SIG-M5 treated with dmso at 0.1 percent for 504 hours (cell line): ENCODE measurements around the gene PIK3C3.
"Not testable (repeated sequence)": the region's sequence is repeated elsewhere in the genome, so short reads cannot be mapped to it uniquely, and the experiment has no call there.

Experiments
- DNase-seq: peaks from one replicate; lab custom pipeline; 2025; ENCODE audit not compliant: unreplicated experiment; lab: John Stamatoyannopoulos, UW

The PIK3C3 gene

DNA sequence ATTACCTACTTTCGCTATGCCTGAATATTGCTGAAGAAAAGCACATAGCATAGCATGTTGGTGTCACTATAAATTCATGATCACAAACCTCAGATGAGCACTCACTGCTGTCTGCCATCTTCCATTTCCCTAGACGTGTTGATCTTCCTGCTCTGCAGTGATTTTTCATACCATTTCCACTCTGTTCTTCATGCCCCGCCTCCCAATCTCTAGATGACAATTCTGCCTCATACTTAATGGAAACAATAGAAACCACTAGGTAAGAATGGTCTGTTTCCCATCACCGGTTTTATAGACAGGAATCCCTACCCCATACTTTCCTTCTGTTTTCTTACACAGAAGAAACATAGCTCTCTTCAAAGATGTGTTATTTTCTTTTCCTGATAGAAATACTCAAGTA is 63.8 kb downstream of the PIK3C3 start:
- no peak for DNase-seq

GRCh38 chr18:42024131-42024530 is 69.1 kb downstream of the PIK3C3 start:
- no peak for DNase-seq

DNA sequence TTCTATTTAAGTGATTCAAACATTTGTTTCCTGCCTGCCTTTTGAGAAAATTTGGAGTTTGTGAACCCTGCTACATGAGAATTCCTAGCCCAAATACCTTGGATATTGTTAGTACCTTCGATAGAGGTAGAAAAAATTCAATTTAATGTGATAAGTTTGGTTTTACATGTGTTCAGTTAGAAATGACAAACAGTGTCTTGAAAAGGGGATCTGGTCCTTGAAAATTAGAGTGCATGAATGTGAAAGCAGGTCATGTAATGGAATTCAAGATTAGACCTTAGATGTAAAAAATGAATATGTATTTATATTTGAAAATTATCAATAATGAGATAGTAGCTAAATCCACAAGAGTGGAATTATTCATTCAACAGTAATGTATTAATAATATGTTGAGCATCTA is 70.5 kb downstream of the PIK3C3 start:
- no peak for DNase-seq

DNA sequence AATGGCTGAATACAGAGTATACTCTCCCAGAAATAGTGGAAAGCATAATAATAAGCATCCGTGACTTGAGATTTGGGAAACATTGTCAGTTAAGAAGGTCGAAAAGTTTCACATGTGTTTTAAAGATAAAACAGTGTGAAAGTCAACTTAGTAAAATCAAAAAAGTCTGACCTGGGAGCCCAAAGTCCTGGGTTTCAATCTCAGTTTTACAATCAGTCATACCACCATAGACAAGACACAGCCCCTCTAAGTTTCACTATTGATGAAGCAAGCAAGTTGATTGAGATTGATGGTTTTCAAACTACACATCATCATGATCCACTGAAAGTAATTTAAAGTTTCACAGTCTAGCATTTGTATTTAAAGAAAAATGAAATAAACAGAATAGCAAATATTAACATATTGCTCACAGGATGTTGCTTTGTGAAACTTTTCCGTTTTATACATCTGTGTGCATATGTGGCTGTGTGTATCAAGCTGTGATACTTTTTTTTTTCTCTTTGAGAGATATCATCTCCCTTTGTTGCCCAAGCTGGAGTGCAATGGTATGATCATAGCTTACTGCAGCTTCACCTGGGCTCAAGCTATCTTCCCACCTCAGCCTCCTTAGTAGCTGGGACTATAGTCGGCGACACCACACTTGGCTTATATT is 71.1 kb downstream of the PIK3C3 start:
- no peak for DNase-seq

GRCh38 chr18:42028247-42028832 is 73.3 kb downstream of the PIK3C3 start:
- DNase-seq = peak; percentile 34

DNA sequence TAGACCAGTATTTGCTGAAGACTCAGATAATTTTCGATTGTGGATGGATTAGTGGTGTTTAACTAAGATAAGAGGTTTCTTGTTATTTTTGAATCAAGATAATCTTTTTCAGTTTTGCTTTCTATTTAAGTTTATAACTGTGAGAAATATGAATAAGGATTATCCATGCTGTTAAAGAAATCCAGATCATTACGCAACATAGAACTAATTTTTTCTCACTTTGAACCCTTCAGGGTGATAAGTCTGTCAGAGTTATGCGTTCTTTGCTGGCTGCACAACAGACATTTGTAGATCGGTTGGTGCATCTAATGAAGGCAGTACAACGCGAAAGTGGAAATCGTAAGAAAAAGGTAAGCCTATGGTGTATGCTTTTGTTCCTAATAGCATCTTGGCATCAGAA is 74.1 kb downstream of the PIK3C3 start:
- DNase-seq = no peak

GRCh38 chr18:42030586-42031182 is 75.7 kb downstream of the PIK3C3 start:
- DNase-seq = peak; percentile 2

DNA sequence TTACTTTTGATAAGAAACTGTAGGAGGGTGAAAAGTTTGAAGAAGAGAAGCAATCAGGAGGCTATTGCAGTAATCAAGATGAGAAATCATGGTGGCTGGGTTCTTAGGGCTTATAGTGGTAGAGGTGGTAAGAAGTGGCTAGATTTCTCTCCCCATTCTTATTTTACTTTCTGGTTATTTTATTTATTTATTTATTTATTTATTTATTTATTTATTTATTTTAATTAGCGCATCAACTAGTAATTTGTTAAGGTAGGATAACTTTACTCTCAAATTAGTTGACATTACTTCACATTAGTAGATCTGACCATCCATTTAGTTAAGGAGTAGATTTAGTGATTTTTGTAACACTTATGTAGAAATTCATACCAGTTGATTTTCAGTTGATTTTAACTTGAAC is 77.4 kb downstream of the PIK3C3 start:
- no peak for DNase-seq

DNA sequence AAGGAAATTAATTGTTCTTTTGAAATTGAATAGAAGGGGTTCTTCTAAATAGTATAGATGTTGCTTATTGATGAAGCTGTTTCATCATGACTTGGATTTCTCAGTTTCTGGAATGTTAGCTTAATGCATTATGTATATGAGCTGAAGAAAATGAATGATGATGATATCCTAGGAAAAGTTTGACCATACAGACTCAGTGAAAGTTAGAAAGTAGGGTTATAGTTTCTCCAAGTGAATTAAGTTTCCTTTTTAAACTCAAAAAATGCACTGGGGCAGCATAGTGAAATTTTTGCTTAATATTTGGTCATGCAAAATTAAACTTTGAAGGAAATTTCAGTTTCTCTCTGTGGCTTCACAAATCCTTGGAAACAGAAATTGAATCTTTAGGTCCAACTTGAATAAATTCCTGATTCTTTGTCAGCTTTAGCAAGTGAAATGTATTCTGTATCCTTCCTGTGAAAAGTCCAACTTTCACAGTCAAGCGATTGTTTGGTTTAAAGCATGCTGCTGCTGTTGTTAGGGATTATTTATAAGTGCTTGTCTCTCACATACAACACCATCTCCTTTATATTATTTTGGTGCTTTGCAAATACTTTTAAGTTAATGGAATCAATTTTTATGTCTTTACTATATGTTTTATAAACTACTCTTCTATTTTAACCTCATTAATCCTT is 78.2 kb downstream of the PIK3C3 start:
- no peak for DNase-seq

- no peak for DNase-seq
Observed at GRCh38 chr18:42038936-42039335, 83.9 kb downstream of the PIK3C3 start.

DNA sequence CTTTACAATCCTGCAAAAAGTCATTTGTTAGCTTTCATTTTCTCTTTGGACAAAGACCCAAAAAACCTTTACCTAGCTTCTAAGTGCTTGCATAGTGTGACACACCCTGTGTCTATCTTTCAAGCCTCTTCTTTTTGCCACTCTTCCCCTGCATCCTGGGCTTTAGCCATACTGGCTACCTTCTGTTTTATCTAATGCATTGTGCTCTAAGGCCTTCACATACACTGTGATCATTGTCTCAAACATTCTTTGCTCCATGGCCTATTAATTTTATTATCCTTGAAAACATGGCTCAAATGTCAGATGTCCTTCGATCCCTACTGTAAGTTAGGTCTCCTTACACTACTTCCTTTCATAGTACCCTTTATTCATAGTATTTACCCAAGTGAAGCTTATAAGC is 84.4 kb downstream of the PIK3C3 start:
- no peak for DNase-seq

GRCh38 chr18:42041793-42042192 is 86.8 kb downstream of the PIK3C3 start:
- DNase-seq = no peak

DNA sequence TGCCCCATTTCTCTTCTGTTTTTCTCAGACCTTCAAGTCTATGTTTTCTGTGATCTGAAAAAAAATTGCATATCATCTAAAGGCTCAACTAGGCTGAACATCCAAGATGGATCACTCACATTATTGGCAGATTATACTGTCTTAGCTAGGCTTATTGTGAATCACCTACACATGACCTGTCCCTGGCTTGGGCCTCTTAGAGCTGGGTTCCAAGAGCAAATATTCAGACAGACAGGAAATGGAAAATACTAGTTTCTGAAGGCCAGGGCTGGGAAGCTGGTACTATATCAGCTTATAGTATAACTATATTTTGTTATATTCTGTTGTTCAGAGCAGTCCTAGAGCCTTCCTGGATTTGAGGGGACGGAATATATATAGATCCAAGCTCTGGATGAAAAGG is 90.3 kb downstream of the PIK3C3 start:
- DNase-seq = no peak

DNA sequence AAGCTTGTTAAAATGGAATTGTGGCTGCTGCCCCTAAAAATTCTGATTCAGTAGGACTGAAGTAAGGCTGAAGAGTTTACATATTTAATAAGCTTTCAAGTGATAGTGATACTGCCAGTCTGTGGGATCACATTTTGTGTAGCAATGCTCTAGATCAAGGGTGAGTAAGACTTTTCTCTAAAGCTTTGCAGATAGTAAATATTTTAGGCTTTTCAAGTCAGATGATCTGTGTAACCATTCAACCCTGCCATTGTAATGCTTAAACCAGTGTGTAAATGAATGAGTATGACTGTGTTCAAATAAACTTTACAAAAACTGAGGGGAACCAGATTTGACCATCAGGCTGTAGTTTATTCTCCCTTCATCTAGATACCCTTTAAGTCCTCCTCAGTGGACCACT is 92.7 kb downstream of the PIK3C3 start:
- DNase-seq = no peak

GRCh38 chr18:42048158-42048557 is 93.1 kb downstream of the PIK3C3 start:
- DNase-seq = peak; percentile 71

DNA sequence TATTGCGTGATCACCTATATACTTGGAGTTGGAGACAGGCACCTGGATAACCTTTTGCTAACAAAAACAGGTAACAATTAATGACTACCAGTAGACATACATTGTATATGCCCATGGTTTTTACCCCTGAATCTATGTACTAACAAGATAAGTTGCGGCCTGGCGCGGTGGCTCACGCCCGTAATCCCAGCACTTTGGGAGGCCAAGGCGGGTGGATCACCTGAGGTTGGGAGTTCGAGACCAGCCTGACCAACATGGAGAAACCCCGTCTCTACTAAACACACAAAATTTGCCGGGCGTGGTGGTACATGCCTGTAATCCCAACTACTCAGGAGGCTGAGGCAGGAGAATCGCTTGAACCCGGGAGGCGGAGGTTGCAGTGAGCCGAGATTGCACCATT is 94.5 kb downstream of the PIK3C3 start:
- not testable (repeated sequence) for DNase-seq

DNA sequence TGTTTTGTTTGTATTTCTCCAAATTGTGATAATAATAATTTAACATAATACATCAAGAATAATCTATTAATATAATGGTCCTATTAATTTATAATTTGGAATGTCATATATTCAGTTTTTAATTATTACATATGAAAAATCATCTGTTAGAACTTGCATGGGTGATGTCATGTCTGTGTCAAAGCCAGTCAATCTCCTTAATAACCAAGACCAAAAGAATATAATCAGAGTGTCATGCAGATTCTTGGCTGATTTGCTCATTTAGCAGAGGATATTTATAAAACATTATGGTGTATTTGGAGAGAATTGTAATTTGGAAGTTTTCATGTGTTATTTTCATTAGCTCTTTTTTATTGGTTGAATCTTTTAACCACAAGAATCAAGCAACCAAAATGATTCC is 96.4 kb downstream of the PIK3C3 start:
- DNase-seq = no peak

DNA sequence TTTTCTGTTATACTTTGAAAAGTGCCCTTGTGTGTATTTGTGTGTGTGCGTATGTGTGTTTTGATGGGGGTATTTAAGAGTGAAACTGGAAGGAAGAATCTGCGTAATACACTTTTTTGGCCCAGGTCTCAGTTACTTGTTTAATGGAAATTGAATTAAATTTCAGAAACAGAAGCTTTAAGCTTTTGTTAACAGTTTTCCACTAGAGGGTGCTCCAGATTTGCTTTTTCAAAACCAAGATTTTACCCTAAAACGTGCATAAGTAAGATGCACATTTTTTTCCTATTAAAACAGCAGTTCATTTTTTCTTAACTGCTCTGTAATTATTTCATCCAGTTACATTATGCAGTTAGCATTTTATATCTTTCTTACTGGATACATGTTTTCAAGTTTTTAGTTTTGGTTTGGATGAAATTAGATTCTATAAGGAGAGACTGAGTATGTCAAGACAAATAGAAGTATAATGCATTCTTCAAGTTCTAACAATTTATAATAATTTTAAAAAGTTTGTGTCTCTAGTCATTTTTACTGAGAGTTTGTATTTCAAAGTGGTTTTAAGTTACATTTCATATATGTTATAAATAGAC is 97.2 kb downstream of the PIK3C3 start:
- peak; percentile 37 for DNase-seq

- DNase-seq = peak; percentile 60
Observed at GRCh38 chr18:42053188-42053781, 98.3 kb downstream of the PIK3C3 start.

DNA sequence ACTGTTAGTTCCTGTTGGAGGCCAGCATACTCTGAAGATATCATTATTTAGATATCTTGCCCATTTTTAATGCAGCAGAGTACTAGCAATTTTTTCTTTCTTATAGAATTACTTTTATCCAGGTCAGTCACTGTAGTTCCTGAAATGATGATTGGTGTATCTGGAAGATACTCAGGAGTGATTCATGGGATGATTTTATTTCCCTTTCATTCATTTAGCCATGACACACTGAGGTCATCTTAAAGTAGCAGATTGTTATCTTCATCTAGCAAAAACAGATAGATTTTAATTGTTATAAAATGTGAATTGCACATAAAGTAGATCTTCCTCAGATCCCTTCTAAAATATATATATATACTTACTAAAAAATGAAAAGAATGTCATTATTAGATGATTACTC is 109.1 kb downstream of the PIK3C3 start:
- DNase-seq = no peak

GRCh38 chr18:42067518-42067917 is 112.5 kb downstream of the PIK3C3 start:
- no peak for DNase-seq
